WTC11 (cell line): ENCODE measurements around the gene TTC33. TPM values are rescaled to one million over a fixed set of nuclear protein-coding genes. Genes with fewer than 3 reads are reported as not detected.

Experiments used
- ATAC-seq: fragments of 200-7000 bp; cut with Tn5 transposase; 2 replicates; pipeline ENCODE4 v1.10.0; 2021; ENCODE audit warnings: mild to moderate bottlenecking, moderate library complexity
- CTCF ChIA-PET: fragments of 300-600 bp; sonication (Branson Sonifier 250); formaldehyde crosslinking; loops from one replicate; lab custom pipeline; 2021; ENCODE audit warnings: antibody characterized with exemption; lab: Charles Lee
- POLR2A ChIA-PET: fragments of 350-600 bp; sonication (Branson Sonifier 250); formaldehyde crosslinking; loops from one replicate; lab custom pipeline; 2021; ENCODE audit warnings: antibody characterized with exemption; lab: Charles Lee
- DNase-seq: peaks from one replicate; pipeline ENCODE4 v3.0.0; 2021; ENCODE audit warnings: low spot score
- H3K27ac Mint-ChIP-seq: 2 replicates; pipeline ENCODE4 v1.8.0; 2021; ENCODE audit warnings: mixed read lengths
- H3K27me3 Mint-ChIP-seq: 2 replicates; pipeline ENCODE4 v1.8.0; 2021; ENCODE audit warnings: low read depth, mild to moderate bottlenecking, moderate library complexity, mixed read lengths
- H3K36me3 Mint-ChIP-seq: 2 replicates; pipeline ENCODE4 v1.8.0; 2021; ENCODE audit warnings: mixed read lengths
- H3K4me1 Mint-ChIP-seq: 2 replicates; pipeline ENCODE4 v1.8.0; 2022; ENCODE audit warnings: mixed read lengths
- H3K4me3 Mint-ChIP-seq: 2 replicates; pipeline ENCODE4 v1.8.0; 2021; ENCODE audit warnings: mild to moderate bottlenecking, moderate library complexity, mixed read lengths
- H3K9me3 Mint-ChIP-seq: 2 replicates; pipeline ENCODE4 v1.8.0; 2021; ENCODE audit warnings: mixed read lengths
- CREM ChIP-seq: sonication (generic); formaldehyde crosslinking; IDR thresholded peaks from 2 replicates; pipeline ENCODE4 v1.8.1; 2022; ENCODE audit warnings: mild to moderate bottlenecking, missing genetic modification reagents, moderate library complexity
- ESRRA ChIP-seq: sonication (generic); formaldehyde crosslinking; IDR thresholded peaks from 2 replicates; pipeline ENCODE4 v1.8.1; 2022; ENCODE audit warnings: mild to moderate bottlenecking, missing genetic modification reagents, borderline replicate concordance
- ETV6 ChIP-seq: sonication (generic); formaldehyde crosslinking; IDR thresholded peaks from 2 replicates; pipeline ENCODE4 v1.8.1; 2022; ENCODE audit warnings: mild to moderate bottlenecking, missing genetic modification reagents
- JUN ChIP-seq: sonication (generic); formaldehyde crosslinking; IDR thresholded peaks from 2 replicates; pipeline ENCODE4 v1.8.0; 2023; ENCODE audit warnings: mild to moderate bottlenecking, missing genetic modification reagents
- NR2C2 ChIP-seq: sonication (generic); formaldehyde crosslinking; IDR thresholded peaks from 2 replicates; pipeline ENCODE4 v1.8.0; 2022; ENCODE audit warnings: mild to moderate bottlenecking, missing genetic modification reagents
- RORB ChIP-seq: fragments of 250-450 bp; sonication (Bioruptor Pico); IDR thresholded peaks from 2 replicates; pipeline ENCODE4 v1.9.0; 2021; ENCODE audit warnings: mild to moderate bottlenecking
- SP1 ChIP-seq: sonication (generic); formaldehyde crosslinking; conservative IDR thresholded peaks from 2 replicates; pipeline ENCODE4 v1.8.1; 2022; ENCODE audit warnings: missing genetic modification reagents
- TP53 ChIP-seq: sonication (generic); formaldehyde crosslinking; IDR thresholded peaks from 2 replicates; pipeline ENCODE4 v1.8.1; 2023; ENCODE audit warnings: mild to moderate bottlenecking, missing genetic modification reagents
- ZNF121 ChIP-seq: sonication (generic); formaldehyde crosslinking; IDR thresholded peaks from 2 replicates; pipeline ENCODE4 v1.8.0; 2023; ENCODE audit warnings: missing genetic modification reagents
- ZNF138 ChIP-seq: sonication (generic); formaldehyde crosslinking; conservative IDR thresholded peaks from 2 replicates; pipeline ENCODE4 v1.8.1; 2022; ENCODE audit warnings: mild to moderate bottlenecking, moderate library complexity, missing genetic modification reagents
- ZNF423 ChIP-seq: fragments of 250-450 bp; sonication (Bioruptor Pico); IDR thresholded peaks from 2 replicates; pipeline ENCODE4 v2.1.2; 2022; ENCODE audit warnings: mild to moderate bottlenecking, moderate library complexity
- total RNA-seq: library from RNA; stranded (reverse); gene quantifications from 3 replicates; pipeline ENCODE4 v1.2.3, GENCODE V29; 2021
- TF ChIP-seq, protein P1 (sequence below): sonication (generic); formaldehyde crosslinking; IDR thresholded peaks from 2 replicates; pipeline ENCODE4 v1.8.0; 2023; ENCODE audit warnings: missing genetic modification reagents, mild to moderate bottlenecking, borderline replicate concordance
- TF ChIP-seq, protein P2 (sequence below): sonication (generic); formaldehyde crosslinking; IDR thresholded peaks from 2 replicates; pipeline ENCODE4 v1.8.1; 2023; ENCODE audit warnings: mild to moderate bottlenecking, moderate library complexity, missing genetic modification reagents
- TF ChIP-seq, protein P3 (sequence below): fragments of 200-600 bp; IDR thresholded peaks from 2 replicates; pipeline ENCODE4 v1.8.0; 2022; ENCODE audit warnings: antibody characterized with exemption
- TF ChIP-seq, protein P4 (sequence below): sonication (generic); formaldehyde crosslinking; IDR thresholded peaks from 2 replicates; pipeline ENCODE4 v1.8.0; 2022; ENCODE audit warnings: missing genetic modification reagents
- TF ChIP-seq, protein P5 (sequence below): sonication (generic); formaldehyde crosslinking; IDR thresholded peaks from 2 replicates; pipeline ENCODE4 v1.8.1; 2023; ENCODE audit warnings: mild to moderate bottlenecking, missing genetic modification reagents
- TF ChIP-seq, protein P6 (sequence below): sonication (generic); formaldehyde crosslinking; IDR thresholded peaks from 2 replicates; pipeline ENCODE4 v1.8.0; 2022; ENCODE audit warnings: mild to moderate bottlenecking, missing genetic modification reagents
- TF ChIP-seq, protein P7 (sequence below): fragments of 250-450 bp; sonication (Bioruptor Pico); IDR thresholded peaks from 2 replicates; pipeline ENCODE4 v1.9.0; 2021; ENCODE audit warnings: mild to moderate bottlenecking, borderline replicate concordance

The TTC33 gene
- total RNA-seq, 1 experiment from 2014 or later: 9.2 TPM

DNA sequence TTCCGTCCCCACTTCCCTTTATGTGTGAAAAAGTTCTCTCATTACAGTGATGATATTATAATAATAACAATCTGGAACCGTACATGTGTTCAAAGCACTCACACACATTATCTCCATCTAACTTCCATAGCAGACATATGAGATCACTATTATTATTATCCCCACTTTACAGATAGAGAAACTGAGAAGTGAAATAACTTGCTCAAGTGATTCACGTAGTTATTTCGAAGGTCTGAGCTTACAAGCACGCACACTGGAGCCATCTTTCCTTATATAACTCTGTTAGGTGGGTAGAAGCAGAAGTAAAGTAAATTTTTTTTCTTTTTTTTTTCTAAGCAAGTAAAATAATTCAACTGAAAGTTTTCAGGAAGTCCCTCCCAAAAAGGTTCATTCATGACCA, 139.0 kb downstream of the TTC33 start (continued):
- TF ChIP-seq, protein P1, sequence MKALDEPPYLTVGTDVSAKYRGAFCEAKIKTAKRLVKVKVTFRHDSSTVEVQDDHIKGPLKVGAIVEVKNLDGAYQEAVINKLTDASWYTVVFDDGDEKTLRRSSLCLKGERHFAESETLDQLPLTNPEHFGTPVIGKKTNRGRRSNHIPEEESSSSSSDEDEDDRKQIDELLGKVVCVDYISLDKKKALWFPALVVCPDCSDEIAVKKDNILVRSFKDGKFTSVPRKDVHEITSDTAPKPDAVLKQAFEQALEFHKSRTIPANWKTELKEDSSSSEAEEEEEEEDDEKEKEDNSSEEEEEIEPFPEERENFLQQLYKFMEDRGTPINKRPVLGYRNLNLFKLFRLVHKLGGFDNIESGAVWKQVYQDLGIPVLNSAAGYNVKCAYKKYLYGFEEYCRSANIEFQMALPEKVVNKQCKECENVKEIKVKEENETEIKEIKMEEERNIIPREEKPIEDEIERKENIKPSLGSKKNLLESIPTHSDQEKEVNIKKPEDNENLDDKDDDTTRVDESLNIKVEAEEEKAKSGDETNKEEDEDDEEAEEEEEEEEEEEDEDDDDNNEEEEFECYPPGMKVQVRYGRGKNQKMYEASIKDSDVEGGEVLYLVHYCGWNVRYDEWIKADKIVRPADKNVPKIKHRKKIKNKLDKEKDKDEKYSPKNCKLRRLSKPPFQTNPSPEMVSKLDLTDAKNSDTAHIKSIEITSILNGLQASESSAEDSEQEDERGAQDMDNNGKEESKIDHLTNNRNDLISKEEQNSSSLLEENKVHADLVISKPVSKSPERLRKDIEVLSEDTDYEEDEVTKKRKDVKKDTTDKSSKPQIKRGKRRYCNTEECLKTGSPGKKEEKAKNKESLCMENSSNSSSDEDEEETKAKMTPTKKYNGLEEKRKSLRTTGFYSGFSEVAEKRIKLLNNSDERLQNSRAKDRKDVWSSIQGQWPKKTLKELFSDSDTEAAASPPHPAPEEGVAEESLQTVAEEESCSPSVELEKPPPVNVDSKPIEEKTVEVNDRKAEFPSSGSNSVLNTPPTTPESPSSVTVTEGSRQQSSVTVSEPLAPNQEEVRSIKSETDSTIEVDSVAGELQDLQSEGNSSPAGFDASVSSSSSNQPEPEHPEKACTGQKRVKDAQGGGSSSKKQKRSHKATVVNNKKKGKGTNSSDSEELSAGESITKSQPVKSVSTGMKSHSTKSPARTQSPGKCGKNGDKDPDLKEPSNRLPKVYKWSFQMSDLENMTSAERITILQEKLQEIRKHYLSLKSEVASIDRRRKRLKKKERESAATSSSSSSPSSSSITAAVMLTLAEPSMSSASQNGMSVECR: no peak
- TF ChIP-seq, protein P2, sequence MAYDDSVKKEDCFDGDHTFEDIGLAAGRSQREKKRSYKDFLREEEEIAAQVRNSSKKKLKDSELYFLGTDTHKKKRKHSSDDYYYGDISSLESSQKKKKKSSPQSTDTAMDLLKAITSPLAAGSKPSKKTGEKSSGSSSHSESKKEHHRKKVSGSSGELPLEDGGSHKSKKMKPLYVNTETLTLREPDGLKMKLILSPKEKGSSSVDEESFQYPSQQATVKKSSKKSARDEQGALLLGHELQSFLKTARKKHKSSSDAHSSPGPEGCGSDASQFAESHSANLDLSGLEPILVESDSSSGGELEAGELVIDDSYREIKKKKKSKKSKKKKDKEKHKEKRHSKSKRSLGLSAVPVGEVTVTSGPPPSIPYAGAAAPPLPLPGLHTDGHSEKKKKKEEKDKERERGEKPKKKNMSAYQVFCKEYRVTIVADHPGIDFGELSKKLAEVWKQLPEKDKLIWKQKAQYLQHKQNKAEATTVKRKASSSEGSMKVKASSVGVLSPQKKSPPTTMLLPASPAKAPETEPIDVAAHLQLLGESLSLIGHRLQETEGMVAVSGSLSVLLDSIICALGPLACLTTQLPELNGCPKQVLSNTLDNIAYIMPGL (CRISPR knock-in tag): no peak
- TF ChIP-seq CREM (CRISPR knock-in tag): no peak
- no peak for TF ChIP-seq RORB
- no peak for TF ChIP-seq ZNF121 (CRISPR knock-in tag)
- no peak for TF ChIP-seq TP53 (CRISPR knock-in tag)
- TF ChIP-seq, protein P3, sequence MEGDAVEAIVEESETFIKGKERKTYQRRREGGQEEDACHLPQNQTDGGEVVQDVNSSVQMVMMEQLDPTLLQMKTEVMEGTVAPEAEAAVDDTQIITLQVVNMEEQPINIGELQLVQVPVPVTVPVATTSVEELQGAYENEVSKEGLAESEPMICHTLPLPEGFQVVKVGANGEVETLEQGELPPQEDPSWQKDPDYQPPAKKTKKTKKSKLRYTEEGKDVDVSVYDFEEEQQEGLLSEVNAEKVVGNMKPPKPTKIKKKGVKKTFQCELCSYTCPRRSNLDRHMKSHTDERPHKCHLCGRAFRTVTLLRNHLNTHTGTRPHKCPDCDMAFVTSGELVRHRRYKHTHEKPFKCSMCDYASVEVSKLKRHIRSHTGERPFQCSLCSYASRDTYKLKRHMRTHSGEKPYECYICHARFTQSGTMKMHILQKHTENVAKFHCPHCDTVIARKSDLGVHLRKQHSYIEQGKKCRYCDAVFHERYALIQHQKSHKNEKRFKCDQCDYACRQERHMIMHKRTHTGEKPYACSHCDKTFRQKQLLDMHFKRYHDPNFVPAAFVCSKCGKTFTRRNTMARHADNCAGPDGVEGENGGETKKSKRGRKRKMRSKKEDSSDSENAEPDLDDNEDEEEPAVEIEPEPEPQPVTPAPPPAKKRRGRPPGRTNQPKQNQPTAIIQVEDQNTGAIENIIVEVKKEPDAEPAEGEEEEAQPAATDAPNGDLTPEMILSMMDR: no peak

DNA sequence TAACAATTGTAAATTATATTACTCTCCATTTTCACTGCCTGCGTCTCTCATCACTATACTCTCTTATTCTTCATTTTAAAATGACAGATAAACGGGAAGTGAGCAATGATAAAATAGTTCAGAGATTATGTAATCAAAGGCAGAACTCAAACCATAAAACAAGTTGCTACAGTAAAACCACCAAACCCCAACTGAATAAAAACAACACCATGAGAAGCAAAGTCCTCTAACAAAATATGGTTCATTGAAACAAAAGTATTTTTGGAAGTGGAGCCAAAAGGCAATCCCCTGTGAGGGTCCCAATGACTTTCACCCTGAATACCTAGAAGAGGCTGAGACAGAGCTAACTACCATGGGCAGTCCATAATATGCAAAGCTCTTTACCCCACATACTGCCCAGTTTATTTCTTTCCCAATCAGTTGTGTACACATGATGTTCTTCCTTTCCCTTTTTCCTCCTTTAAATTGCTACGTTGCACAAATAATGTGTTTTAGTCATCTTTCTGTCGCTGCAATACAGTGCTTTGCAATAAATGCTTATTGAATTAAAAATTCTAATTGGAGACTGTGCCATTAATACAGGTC, 140.1 kb downstream of the TTC33 start:
- POLR2A ChIA-PET: no interaction called here
- Mint-ChIP-seq H3K9me3 (peaks cover 4% of the 10 kb centered on the region; the same call in 1 of the 2 replicates), H3K4me1 (no peaks in the 10 kb centered on the region), H3K36me3 (no peaks in the 10 kb centered on the region), H3K27me3 (no peaks in the 10 kb centered on the region), H3K27ac (no peak overlapping the region), H3K4me3 (no peak overlapping the region)
- ATAC-seq: no peak
- no peak for DNase-seq
- CTCF ChIA-PET: no interaction called here
- TF ChIP-seq, protein P4, sequence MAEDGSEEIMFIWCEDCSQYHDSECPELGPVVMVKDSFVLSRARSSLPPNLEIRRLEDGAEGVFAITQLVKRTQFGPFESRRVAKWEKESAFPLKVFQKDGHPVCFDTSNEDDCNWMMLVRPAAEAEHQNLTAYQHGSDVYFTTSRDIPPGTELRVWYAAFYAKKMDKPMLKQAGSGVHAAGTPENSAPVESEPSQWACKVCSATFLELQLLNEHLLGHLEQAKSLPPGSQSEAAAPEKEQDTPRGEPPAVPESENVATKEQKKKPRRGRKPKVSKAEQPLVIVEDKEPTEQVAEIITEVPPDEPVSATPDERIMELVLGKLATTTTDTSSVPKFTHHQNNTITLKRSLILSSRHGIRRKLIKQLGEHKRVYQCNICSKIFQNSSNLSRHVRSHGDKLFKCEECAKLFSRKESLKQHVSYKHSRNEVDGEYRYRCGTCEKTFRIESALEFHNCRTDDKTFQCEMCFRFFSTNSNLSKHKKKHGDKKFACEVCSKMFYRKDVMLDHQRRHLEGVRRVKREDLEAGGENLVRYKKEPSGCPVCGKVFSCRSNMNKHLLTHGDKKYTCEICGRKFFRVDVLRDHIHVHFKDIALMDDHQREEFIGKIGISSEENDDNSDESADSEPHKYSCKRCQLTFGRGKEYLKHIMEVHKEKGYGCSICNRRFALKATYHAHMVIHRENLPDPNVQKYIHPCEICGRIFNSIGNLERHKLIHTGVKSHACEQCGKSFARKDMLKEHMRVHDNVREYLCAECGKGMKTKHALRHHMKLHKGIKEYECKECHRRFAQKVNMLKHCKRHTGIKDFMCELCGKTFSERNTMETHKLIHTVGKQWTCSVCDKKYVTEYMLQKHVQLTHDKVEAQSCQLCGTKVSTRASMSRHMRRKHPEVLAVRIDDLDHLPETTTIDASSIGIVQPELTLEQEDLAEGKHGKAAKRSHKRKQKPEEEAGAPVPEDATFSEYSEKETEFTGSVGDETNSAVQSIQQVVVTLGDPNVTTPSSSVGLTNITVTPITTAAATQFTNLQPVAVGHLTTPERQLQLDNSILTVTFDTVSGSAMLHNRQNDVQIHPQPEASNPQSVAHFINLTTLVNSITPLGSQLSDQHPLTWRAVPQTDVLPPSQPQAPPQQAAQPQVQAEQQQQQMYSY (CRISPR knock-in tag): no peak
- TF ChIP-seq ZNF138 (CRISPR knock-in tag) (no peak), ETV6 (no peak), NR2C2 (CRISPR knock-in tag) (no peak), SP1 (CRISPR knock-in tag) (no peak), ESRRA (CRISPR knock-in tag) (no peak), ZNF423 (CRISPR knock-in tag) (no peak), JUN (CRISPR knock-in tag) (no peak)
- TF ChIP-seq, protein P5, sequence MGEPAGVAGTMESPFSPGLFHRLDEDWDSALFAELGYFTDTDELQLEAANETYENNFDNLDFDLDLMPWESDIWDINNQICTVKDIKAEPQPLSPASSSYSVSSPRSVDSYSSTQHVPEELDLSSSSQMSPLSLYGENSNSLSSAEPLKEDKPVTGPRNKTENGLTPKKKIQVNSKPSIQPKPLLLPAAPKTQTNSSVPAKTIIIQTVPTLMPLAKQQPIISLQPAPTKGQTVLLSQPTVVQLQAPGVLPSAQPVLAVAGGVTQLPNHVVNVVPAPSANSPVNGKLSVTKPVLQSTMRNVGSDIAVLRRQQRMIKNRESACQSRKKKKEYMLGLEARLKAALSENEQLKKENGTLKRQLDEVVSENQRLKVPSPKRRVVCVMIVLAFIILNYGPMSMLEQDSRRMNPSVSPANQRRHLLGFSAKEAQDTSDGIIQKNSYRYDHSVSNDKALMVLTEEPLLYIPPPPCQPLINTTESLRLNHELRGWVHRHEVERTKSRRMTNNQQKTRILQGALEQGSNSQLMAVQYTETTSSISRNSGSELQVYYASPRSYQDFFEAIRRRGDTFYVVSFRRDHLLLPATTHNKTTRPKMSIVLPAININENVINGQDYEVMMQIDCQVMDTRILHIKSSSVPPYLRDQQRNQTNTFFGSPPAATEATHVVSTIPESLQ (CRISPR knock-in tag): no peak
- TF ChIP-seq, protein P6, sequence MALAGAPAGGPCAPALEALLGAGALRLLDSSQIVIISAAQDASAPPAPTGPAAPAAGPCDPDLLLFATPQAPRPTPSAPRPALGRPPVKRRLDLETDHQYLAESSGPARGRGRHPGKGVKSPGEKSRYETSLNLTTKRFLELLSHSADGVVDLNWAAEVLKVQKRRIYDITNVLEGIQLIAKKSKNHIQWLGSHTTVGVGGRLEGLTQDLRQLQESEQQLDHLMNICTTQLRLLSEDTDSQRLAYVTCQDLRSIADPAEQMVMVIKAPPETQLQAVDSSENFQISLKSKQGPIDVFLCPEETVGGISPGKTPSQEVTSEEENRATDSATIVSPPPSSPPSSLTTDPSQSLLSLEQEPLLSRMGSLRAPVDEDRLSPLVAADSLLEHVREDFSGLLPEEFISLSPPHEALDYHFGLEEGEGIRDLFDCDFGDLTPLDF (CRISPR knock-in tag): no peak
- TF ChIP-seq, protein P7, sequence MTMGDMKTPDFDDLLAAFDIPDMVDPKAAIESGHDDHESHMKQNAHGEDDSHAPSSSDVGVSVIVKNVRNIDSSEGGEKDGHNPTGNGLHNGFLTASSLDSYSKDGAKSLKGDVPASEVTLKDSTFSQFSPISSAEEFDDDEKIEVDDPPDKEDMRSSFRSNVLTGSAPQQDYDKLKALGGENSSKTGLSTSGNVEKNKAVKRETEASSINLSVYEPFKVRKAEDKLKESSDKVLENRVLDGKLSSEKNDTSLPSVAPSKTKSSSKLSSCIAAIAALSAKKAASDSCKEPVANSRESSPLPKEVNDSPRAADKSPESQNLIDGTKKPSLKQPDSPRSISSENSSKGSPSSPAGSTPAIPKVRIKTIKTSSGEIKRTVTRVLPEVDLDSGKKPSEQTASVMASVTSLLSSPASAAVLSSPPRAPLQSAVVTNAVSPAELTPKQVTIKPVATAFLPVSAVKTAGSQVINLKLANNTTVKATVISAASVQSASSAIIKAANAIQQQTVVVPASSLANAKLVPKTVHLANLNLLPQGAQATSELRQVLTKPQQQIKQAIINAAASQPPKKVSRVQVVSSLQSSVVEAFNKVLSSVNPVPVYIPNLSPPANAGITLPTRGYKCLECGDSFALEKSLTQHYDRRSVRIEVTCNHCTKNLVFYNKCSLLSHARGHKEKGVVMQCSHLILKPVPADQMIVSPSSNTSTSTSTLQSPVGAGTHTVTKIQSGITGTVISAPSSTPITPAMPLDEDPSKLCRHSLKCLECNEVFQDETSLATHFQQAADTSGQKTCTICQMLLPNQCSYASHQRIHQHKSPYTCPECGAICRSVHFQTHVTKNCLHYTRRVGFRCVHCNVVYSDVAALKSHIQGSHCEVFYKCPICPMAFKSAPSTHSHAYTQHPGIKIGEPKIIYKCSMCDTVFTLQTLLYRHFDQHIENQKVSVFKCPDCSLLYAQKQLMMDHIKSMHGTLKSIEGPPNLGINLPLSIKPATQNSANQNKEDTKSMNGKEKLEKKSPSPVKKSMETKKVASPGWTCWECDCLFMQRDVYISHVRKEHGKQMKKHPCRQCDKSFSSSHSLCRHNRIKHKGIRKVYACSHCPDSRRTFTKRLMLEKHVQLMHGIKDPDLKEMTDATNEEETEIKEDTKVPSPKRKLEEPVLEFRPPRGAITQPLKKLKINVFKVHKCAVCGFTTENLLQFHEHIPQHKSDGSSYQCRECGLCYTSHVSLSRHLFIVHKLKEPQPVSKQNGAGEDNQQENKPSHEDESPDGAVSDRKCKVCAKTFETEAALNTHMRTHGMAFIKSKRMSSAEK (CRISPR knock-in tag): no peak
